BE2C (cell line): ENCODE measurements around the gene PDE3A.

Experiments
- DNase-seq: peaks from one replicate; pipeline ENCODE4 v3.0.0-alpha.2; 2020
- H3K27me3 ChIP-seq: fragments of 250-450 bp; sonication (Bioruptor Pico); 2 replicates; pipeline ENCODE4 v1.5.1; 2020; ENCODE audit warnings: mild to moderate bottlenecking
- H3K36me3 ChIP-seq: fragments of 250-450 bp; sonication (Bioruptor Pico); 2 replicates; pipeline ENCODE4 v1.5.1; 2020; ENCODE audit warnings: mild to moderate bottlenecking
- H3K4me1 ChIP-seq: fragments of 250-450 bp; sonication (Bioruptor Pico); 2 replicates; pipeline ENCODE4 v1.5.1; 2020
- H3K4me3 ChIP-seq: 2 replicates; pipeline ENCODE4 v1.5.1; 2011; ENCODE audit warnings: low read depth, low read length
- H3K9me3 ChIP-seq: fragments of 250-450 bp; sonication (Bioruptor Pico); 2 replicates; pipeline ENCODE4 v1.5.1; 2020
- TF ChIP-seq, protein P1 (sequence below): IDR thresholded peaks from 2 replicates; pipeline ENCODE4 v1.5.1; 2012; ENCODE audit warnings: mild to moderate bottlenecking, low read depth, low read length

The PDE3A gene

DNA sequence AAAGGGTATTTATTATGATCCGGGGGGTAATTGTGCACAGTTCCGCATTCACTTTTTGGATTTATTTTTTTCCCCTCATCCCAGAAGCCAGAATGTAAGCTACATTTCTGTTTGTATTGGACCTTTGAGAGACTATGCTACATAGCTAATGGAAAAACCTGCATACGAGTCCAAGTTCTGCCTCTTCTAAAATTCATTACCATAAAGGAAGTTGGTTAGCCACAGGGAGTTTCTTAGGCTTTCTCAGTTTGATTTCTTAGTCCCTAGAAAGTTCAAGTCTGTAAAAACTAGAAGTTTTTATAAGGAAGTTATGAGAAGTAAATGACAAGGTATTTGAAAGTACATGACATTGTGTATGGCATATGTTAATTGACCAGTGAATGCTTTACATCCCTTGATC lies 138.7 kb downstream of the PDE3A start:
- TF ChIP-seq, protein P1, sequence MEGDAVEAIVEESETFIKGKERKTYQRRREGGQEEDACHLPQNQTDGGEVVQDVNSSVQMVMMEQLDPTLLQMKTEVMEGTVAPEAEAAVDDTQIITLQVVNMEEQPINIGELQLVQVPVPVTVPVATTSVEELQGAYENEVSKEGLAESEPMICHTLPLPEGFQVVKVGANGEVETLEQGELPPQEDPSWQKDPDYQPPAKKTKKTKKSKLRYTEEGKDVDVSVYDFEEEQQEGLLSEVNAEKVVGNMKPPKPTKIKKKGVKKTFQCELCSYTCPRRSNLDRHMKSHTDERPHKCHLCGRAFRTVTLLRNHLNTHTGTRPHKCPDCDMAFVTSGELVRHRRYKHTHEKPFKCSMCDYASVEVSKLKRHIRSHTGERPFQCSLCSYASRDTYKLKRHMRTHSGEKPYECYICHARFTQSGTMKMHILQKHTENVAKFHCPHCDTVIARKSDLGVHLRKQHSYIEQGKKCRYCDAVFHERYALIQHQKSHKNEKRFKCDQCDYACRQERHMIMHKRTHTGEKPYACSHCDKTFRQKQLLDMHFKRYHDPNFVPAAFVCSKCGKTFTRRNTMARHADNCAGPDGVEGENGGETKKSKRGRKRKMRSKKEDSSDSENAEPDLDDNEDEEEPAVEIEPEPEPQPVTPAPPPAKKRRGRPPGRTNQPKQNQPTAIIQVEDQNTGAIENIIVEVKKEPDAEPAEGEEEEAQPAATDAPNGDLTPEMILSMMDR: no peak
- Histone ChIP-seq H3K27me3 (no peaks in the 10 kb centered on the region), H3K4me3 (no peak overlapping the region), H3K9me3 (no peaks in the 10 kb centered on the region), H3K4me1 (peaks cover 4% of the 10 kb centered on the region; the same call in 1 of the 2 replicates), H3K36me3 (no peaks in the 10 kb centered on the region)
- DNase-seq: no peak

DNA sequence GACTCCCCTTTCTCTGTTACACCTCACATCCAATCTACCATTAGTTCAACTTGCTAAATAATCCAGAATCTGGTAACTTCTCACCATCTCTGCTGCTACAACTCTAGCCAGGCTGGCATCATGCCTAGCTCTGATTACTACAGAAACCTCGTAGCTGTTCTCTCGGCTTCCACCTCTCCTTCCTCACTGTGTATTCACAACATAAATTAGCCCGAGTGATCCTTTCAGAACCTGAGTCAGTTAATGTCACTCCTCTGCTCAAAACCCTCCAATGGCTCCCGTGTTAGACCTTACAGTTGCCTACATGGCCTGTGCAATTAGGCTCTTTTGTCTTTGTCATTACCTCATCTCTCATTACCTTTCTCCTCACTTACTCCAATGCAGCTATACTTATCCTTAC lies 139.4 kb downstream of the PDE3A start:
- no peaks in the 10 kb centered on the region for H3K36me3 ChIP-seq
- H3K4me1 ChIP-seq: peaks cover 4% of the 10 kb centered on the region; the same call in 1 of the 2 replicates

DNA sequence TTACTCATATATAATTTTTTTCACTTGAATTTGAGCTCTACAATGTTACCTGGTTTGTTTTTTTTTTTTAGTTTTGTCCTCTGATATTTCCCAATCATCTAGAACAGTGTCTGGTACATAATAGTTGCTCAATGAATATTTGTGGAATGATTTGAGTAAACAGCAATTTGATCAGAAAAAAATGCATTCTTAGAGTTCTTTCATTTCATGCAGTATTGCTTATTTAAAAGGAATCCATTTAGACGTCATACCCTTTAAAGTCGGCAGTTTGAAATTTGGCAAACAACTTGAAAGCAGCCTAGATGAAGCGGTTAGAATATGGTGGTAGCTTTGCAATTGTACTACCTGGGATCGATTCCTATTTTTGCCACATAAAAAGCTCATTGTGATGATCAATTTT lies 140.0 kb downstream of the PDE3A start:
- no peak for DNase-seq
- Histone ChIP-seq H3K4me3 (no peak overlapping the region), H3K9me3 (no peaks in the 10 kb centered on the region), H3K4me1 (peaks cover 4% of the 10 kb centered on the region; the same call in 1 of the 2 replicates), H3K36me3 (no peaks in the 10 kb centered on the region), H3K27me3 (no peaks in the 10 kb centered on the region)
- TF ChIP-seq, protein P1: no peak

More for the DNA sequence above, 139.4 kb downstream of the PDE3A start:
- H3K4me3 ChIP-seq: no peak overlapping the region
- H3K9me3 ChIP-seq: no peaks in the 10 kb centered on the region
- H3K27me3 ChIP-seq: no peaks in the 10 kb centered on the region
- TF ChIP-seq, protein P1: no peak
- no peak for DNase-seq

DNA sequence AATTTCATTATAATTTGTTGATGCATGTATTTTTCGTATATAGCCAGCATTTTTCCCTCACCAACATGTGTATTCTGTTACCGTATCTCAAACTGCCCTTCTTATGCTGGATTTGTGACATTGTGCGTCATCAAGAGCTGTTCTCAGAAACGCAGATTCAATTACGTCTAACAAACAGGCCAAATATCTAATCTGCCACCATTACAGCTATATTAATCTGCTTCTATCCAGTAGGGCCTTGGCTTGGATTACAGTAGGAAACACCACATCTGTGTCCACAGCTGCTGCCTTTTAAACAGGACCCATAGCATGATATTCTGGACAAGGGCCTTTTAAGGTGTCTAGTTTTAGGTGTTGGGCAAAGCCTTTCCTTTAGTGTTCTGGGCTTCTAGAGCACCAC lies 140.6 kb downstream of the PDE3A start:
- Histone ChIP-seq H3K27me3 (no peaks in the 10 kb centered on the region), H3K4me1 (peaks cover 4% of the 10 kb centered on the region; the same call in 1 of the 2 replicates), H3K4me3 (no peak overlapping the region), H3K36me3 (no peaks in the 10 kb centered on the region), H3K9me3 (no peaks in the 10 kb centered on the region)
- peak; percentile 46 for DNase-seq
- TF ChIP-seq, protein P1: no peak

DNA sequence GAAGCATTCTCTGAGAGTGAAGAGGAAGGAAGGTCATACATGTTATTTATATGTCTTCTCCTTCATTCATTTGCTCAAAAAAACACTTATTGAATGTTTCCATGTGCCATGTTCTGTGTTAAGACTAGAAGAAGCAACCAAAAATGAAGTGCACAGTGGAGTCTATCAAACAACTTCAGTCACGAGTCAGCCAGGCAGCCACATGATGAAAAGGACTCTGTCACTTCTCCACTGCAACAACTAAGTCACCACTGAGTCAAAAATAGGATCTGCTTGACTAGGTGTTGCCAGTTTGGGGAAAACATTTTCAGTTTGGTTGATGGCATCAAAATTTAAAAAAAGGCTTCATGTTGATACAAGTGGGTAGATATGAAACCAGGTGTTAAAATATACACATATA lies 142.5 kb downstream of the PDE3A start:
- no peaks in the 10 kb centered on the region for H3K36me3 ChIP-seq
- DNase-seq: no peak
- no peak overlapping the region for H3K4me3 ChIP-seq
- TF ChIP-seq, protein P1: no peak
- H3K9me3 ChIP-seq: no peaks in the 10 kb centered on the region
- H3K27me3 ChIP-seq: no peaks in the 10 kb centered on the region
- peaks cover 8% of the 10 kb centered on the region; the same call in 1 of the 2 replicates for H3K4me1 ChIP-seq

DNA sequence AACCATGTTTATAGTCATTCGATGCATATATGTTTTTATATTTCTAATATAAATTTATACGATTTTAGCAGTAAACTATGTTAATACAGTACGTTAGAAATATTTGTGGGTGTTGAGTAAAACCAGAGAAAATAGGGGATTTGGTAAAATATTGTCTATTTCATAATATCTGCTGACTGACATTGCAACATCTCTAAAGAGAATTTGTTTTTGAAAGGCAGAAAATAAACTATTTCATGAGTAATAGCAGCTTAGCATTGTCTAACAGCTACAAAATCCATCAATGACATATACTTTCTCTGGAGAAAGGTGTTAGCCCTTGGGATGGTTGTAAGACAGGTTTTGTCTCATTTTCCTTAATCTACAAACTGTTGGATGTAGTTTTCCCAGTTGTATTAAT lies 144.9 kb downstream of the PDE3A start:
- DNase-seq: no peak
- H3K27me3 ChIP-seq: no peaks in the 10 kb centered on the region
- H3K36me3 ChIP-seq: no peaks in the 10 kb centered on the region
- peaks cover 8% of the 10 kb centered on the region; the same call in 1 of the 2 replicates for H3K4me1 ChIP-seq
- TF ChIP-seq, protein P1: no peak
- no peaks in the 10 kb centered on the region for H3K9me3 ChIP-seq
- no peak overlapping the region for H3K4me3 ChIP-seq
